ENCODE results near the gene ACAD8.

The ACAD8 gene

GRCh38 chr11:134238956-134239355 is 14.4 kb upstream of the ACAD8 start:
- Histone ChIP-seq H3K27me3 (ENCODE audit: low read length) (no peaks in the 10 kb centered on the region), H4K20me1 (ENCODE audit: low read depth, low read length) (no peaks in the 10 kb centered on the region), H3K79me2 (ENCODE audit: insufficient read depth, low read length) (no peaks in the 10 kb centered on the region), H3K27ac (ENCODE audit: low read depth, low read length) (no peak overlapping the region), H3K4me2 (ENCODE audit: low read depth, low read length, poor library complexity, severe bottlenecking) (no peak overlapping the region), H2AFZ (ENCODE audit: low read depth, low read length, severe bottlenecking) (no peak overlapping the region), H3F3A (ENCODE audit: insufficient read depth) (no peaks in the 10 kb centered on the region), H3K9ac (ENCODE audit: low read length) (no peak overlapping the region), H3K9me3 (ENCODE audit: insufficient read depth, low read length) (no peaks in the 10 kb centered on the region), H3K4me3 (ENCODE audit: insufficient read depth, low read length, poor library complexity, severe bottlenecking) (no peak overlapping the region), H3K36me3 (ENCODE audit: low read length) (no peaks in the 10 kb centered on the region), H3K9me2 (replicated peaks; ENCODE audit: insufficient read depth, low read length) (no peaks in the 10 kb centered on the region)
- no peak for TF ChIP-seq EZH2phosphoT487 (conservative IDR thresholded peaks at IDR 0.05; ENCODE audit: low read length)
- TF ChIP-seq CTCF (IDR thresholded peaks at IDR 0.05; ENCODE audit: insufficient read depth, low read length, poor library complexity, severe bottlenecking) = no peak

- no peaks in the 10 kb centered on the region for H3K79me2 ChIP-seq (ENCODE audit: insufficient read depth, low read length)
- no peak overlapping the region for H3K4me2 ChIP-seq (ENCODE audit: low read depth, low read length, poor library complexity, severe bottlenecking)
- no peak overlapping the region for H3K4me3 ChIP-seq (ENCODE audit: insufficient read depth, low read length, poor library complexity, severe bottlenecking)
- H3K9ac ChIP-seq (ENCODE audit: low read length) = no peak overlapping the region
- no peaks in the 10 kb centered on the region for H3K9me2 ChIP-seq (replicated peaks; ENCODE audit: insufficient read depth, low read length)
- H4K20me1 ChIP-seq (ENCODE audit: low read depth, low read length) = no peaks in the 10 kb centered on the region
- H3K27me3 ChIP-seq (ENCODE audit: low read length) = no peaks in the 10 kb centered on the region
- no peaks in the 10 kb centered on the region for H3K9me3 ChIP-seq (ENCODE audit: insufficient read depth, low read length)
- H3K36me3 ChIP-seq (ENCODE audit: low read length) = no peaks in the 10 kb centered on the region
- TF ChIP-seq EZH2phosphoT487 (conservative IDR thresholded peaks at IDR 0.05; ENCODE audit: low read length) (no peak), CTCF (IDR thresholded peaks at IDR 0.05; ENCODE audit: insufficient read depth, low read length, poor library complexity, severe bottlenecking) (no peak)
- H3K27ac ChIP-seq (ENCODE audit: low read depth, low read length) = no peak overlapping the region
- no peak overlapping the region for H2AFZ ChIP-seq (ENCODE audit: low read depth, low read length, severe bottlenecking)
- H3F3A ChIP-seq (ENCODE audit: insufficient read depth) = no peaks in the 10 kb centered on the region
Measured at GRCh38 chr11:134240592-134240991, 12.8 kb upstream of the ACAD8 start.

- H3K9me2 ChIP-seq (replicated peaks; ENCODE audit: insufficient read depth, low read length) = no peaks in the 10 kb centered on the region
- H3F3A ChIP-seq (ENCODE audit: insufficient read depth) = no peaks in the 10 kb centered on the region
- H3K27me3 ChIP-seq (ENCODE audit: low read length) = no peaks in the 10 kb centered on the region
- H3K9ac ChIP-seq (ENCODE audit: low read length) = no peak overlapping the region
- H3K4me3 ChIP-seq (ENCODE audit: insufficient read depth, low read length, poor library complexity, severe bottlenecking) = no peak overlapping the region
- no peaks in the 10 kb centered on the region for H3K9me3 ChIP-seq (ENCODE audit: insufficient read depth, low read length)
- H3K27ac ChIP-seq (ENCODE audit: low read depth, low read length) = no peak overlapping the region
- H4K20me1 ChIP-seq (ENCODE audit: low read depth, low read length) = no peaks in the 10 kb centered on the region
- H3K36me3 ChIP-seq (ENCODE audit: low read length) = no peaks in the 10 kb centered on the region
- H3K79me2 ChIP-seq (ENCODE audit: insufficient read depth, low read length) = no peaks in the 10 kb centered on the region
- TF ChIP-seq CTCF (IDR thresholded peaks at IDR 0.05; ENCODE audit: insufficient read depth, low read length, poor library complexity, severe bottlenecking) (no peak), EZH2phosphoT487 (conservative IDR thresholded peaks at IDR 0.05; ENCODE audit: low read length) (no peak)
- no peak overlapping the region for H3K4me2 ChIP-seq (ENCODE audit: low read depth, low read length, poor library complexity, severe bottlenecking)
- H2AFZ ChIP-seq (ENCODE audit: low read depth, low read length, severe bottlenecking) = no peak overlapping the region
Measured at GRCh38 chr11:134242376-134242775, 11.0 kb upstream of the ACAD8 start.
